RCC 7860 (cell line): Measurements from ENCODE around the gene ARL2.

Source experiments
- DNase-seq: peaks from one replicate; pipeline ENCODE4 v3.0.0-alpha.2; 2015; ENCODE audit warnings: low spot score
- FAIRE-seq: peaks from 2 replicates; lab custom pipeline; 2012; peaks lifted over from hg19 to GRCh38; lab: Jason Lieb, UNC

Gene ARL2

DNA sequence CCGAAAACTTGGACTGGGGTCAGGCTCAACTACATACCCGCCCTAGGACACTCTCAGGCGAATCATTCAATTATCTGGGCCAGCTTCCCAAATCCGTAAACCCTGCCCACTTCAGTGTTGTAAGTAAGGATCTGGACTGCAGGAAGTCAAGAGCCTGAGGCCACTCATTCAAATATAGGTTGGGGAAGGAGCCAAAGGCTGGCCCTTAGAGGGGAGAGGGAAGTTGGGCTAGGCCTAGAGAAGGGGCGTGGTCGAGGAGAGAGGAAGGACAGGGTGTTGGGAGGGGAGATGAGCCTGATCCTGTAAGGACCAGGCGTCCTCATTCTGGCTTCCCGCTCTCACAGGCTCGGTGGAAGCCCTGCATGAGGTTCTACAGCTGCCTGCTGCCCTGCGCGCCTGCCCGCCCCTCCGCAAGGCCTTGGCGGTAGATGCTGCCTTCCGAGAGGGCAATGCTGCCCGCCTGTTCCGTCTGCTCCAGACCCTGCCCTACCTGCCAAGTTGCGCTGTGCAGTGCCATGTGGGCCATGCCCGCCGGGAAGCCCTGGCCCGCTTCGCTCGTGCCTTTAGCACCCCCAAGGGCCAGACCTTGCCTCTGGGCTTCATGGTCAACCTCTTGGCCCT, 30.0 kb downstream of the ARL2 start:
- DNase-seq (no peak), FAIRE-seq (no peak)

- FAIRE-seq (no peak), DNase-seq (no peak)
Measured at GRCh38 chr11:65045061-65045460, 31.1 kb downstream of the ARL2 start.

- FAIRE-seq: no peak
- DNase-seq: no peak
Measured at GRCh38 chr11:65045728-65046127, 31.8 kb downstream of the ARL2 start.

- no peak for FAIRE-seq
- no peak for DNase-seq
Measured at GRCh38 chr11:65047581-65048422, 33.8 kb downstream of the ARL2 start.

GRCh38 chr11:65051398-65051858, 37.5 kb downstream of the ARL2 start:
- DNase-seq (no peak), FAIRE-seq (no peak)

GRCh38 chr11:65053827-65054508, 40.0 kb downstream of the ARL2 start:
- FAIRE-seq (no peak), DNase-seq (no peak)

- FAIRE-seq (no peak), DNase-seq (no peak)
Measured at GRCh38 chr11:65055538-65055937, 41.6 kb downstream of the ARL2 start.

- DNase-seq: no peak
- no peak for FAIRE-seq
Measured at GRCh38 chr11:65056999-65057398, 43.0 kb downstream of the ARL2 start.

GRCh38 chr11:65057526-65057925, 43.6 kb downstream of the ARL2 start:
- FAIRE-seq (no peak), DNase-seq (no peak)

DNA sequence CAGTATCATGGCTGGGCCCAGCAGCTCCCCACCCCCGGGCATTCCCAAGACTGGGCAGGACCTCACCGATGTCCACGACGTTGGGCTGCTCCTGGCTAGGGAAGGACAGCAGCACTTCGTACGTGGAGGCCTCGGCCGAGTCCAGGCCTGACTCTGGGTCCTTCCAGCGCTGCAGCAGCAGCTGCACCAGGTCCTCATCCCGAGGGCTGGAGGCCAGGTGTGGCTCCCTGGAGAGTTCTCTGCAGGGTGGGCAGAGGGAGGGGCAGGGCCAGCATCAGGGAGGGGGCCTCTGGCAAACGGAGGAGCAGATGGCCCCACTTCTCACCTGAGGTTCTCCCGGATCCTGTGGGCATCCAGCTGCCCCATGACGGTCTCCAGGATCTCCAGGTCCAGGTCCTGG, 44.1 kb downstream of the ARL2 start:
- DNase-seq: no peak
- no peak for FAIRE-seq

DNA sequence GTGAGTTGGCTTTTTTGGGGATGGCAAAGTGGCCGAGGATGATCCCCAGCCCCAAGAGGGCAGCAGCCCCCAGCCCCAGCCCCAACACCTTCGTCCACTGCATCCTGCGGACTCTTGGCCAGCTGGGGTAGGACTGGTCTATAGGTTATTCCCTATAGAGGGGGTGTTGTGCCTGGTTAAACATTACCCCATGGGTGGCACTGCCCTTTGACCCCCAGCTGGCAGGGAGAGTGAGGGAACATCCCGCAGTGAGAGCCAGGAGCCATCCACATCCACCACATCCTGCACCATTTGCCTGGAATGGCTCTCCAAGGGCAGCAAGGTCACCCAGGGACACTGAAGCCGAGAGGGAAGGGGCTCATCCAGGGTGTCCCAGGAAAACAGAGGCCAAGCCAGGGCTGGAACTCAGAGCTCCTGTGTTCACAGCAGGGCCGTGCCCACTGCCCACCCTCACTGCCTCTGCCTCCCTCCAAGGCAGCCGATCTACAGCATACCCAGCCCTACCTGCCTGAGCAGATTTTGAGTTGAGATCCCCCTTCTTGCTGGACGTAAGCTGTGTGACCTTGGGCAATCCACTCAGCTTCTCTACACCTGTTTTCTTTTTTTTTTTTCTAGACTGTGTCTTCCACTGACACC, 44.6 kb downstream of the ARL2 start, which contains the start of gene NAALADL1:
NAALADL1 (minus strand) TSS at position 135 of the 636 bp plus-strand sequence; CDS start at position 103, 32 bp downstream.
- FAIRE-seq (no peak), DNase-seq (no peak)

DNA sequence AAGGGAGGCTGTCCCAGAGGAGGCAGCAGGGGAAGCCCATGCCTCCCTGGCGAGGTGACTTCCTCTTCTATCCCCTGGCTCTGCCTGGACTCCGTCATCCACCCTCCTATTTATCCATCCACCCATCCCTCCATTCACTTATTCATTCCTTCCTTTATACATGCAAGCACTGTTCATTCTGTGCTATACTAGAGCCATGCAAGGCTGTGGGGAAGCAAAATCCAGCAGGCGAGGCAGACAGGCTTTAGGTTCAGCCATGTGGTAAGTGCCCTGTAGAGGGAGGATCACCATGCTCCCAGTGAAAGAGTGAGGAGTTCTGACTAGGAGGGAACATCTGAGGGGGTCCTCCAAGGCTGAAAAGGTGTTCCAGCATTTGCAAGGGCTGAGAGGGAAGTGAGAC, 45.6 kb downstream of the ARL2 start:
- no peak for DNase-seq
- FAIRE-seq: no peak

GRCh38 chr11:65059959-65060824, 46.2 kb downstream of the ARL2 start:
- DNase-seq (no peak), FAIRE-seq (no peak)

DNA sequence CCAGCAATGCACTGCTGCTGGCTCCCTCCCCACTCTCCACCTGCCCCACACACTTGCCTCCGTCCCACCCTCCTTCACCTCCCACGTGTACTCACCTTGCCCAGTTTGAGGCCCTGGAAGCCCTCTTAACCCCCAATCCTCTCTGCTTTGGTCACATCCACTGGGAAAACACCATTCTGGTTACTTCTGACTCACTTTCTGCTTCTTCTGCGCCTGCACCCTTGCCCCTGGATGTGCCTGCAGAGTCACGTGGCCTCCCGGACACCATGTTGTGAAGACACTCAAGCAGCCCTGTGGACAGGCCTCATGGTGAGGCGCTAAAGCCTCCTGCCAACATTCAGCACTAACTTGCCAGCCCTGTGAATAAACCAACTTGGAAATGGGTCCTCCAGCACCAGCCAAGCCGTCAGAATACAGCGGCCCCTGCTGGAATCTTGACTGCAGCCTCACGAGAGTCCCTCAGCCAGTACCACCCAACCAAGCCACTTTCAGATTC, 47.0 kb downstream of the ARL2 start:
- no peak for FAIRE-seq
- DNase-seq: no peak

DNA sequence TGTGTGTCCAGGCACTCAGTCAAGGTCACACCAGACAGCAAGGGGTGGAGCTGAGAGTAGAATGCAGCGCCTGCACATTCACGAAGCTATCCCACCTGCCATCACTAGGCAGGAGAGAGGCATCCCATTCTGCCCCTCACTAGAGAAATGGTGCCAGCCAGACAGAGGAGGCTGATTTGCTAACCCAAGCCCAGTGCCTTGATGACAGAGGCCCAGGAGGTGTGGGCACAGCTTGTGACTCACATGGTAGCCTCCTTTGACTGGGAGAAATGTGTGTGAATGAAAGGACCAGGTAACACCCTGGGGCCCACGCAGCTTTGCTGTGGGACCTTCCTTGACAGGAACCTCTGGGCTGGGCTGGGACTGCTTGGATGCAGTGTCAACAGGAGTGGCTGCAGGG, 49.6 kb downstream of the ARL2 start:
- DNase-seq (no peak), FAIRE-seq (no peak)

- DNase-seq: no peak
- FAIRE-seq: no peak
Measured at GRCh38 chr11:65064847-65065240, 50.9 kb downstream of the ARL2 start.

DNA sequence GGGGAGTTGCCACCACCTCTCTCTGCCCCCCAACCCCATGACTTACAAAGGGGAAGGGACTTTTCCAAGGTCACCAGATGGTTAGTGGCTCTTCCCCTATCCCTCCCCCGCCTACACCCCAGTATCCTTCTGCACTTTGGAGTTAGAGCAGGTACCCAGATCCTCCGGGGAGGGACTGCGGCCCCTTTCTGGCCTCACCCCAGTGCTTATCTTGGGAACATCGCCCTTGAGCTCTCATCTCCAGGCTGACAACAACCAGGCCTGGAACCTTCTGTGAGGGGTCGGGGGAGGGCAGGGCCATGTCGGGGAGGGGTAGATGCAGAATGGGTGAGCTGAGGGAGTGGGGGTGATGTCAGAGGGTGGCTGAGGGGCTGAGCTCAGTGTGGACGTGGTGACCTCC, 51.9 kb downstream of the ARL2 start:
- no peak for FAIRE-seq

DNA sequence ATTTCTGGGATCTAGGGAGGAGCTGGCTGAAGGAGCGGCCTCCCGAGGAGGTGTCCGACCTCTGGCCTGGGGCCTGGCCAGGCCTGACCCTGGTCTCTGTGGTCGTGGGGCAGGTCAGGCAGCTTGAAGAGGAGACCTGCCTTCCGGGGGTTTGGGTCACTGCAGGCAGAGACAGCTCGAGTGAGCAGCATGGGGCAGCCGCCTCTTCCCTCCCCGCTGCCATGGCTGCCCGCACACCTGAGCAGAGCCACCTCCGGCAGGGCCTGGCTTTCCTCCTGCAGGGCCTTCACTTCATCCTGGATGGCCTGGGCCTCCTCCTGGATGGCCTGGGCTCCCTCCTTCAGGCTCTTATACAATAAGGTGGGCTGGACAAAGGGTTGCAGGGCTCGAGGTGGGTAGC, 52.4 kb downstream of the ARL2 start:
- DNase-seq (no peak), FAIRE-seq (no peak)

More for the DNA sequence above, 51.9 kb downstream of the ARL2 start:
- DNase-seq: no peak

DNA sequence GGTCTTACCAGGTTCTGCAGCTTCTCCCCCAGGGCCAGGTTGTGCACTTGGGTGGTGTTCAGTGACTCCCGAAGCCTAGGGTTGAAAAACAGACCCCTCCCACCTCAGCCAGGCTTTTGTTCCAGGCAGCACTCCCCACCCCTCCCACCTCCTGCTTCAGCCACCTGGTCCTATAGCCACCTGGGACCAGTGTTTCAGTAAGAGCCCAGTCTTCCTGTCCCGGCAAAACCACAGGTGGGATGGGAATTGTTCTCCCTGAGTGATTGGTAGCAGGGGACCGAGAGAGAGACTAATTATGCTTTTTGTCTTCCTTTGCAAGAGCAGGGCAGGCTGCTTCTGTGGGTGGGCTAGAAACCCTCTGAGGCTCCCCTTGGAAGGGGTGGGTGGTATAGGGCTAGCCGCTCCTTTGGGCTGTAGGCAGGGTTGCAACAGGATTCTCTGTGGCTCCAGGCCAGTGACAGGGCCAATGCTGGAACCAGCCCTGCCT, 52.9 kb downstream of the ARL2 start:
- DNase-seq: no peak

DNA sequence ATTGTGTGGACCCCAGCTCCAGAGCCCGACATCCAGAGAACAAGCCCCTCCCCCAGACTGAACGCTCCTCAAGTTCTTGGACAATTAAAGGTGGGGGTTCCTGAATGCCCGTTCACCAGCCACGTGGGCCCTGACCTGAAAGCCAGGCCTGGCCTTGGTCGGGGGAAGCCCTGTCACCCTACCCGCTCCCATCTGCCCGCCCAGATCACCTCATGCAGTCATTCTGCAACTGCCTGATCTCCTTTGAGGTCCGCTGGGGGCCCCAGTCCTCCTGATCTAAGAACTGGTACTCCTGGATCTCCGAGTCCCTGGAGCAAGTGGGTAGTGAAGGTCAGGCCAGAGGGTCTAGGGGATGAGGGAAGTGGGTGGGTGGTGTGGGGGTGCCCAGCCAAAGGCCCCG, 53.5 kb downstream of the ARL2 start:
- DNase-seq: no peak
- no peak for FAIRE-seq

More for the DNA sequence above, 52.9 kb downstream of the ARL2 start:
- no peak for FAIRE-seq
